ENCODE measurements around the gene UNC93A.
"Not testable (repeated sequence)": the region's sequence is repeated elsewhere in the genome, so short reads cannot be mapped to it uniquely, and the experiment has no call there.

UNC93A gene

DNA sequence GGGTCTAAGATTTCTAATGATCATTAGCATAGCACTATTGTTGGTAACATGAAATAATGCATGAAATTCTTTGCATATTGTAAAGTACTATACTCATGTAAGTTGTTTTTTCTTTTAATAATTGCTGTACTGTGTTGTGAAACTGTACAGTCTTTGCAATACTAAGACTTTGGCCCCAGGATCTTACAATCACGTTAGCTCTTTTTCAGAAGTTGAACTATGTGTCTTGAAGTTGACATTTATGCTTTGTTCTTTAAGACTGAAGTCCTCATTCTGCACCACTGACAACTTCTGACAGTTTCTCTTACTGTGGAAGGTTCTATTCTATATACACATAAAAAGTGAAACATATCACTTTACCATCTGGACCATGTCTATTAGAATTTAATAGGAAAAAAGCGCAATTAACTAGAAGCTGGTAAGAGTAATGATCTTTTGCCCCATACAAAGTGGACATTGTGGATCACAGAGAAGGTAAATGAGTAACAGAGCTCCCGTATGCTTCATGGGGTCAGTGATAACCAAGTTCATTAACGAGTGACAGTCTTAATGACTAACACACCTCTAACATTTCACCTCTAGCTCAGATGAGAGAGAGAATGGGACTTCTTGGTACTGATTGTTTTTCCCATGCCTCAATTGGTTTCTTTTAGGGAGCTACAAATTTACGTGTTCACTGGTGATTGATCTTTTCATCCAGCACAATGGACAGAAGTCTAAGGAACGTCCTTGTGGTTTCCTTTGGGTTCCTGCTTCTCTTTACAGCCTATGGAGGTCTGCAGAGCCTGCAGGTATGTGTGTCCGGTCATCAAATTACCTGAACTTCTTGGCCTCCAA lies at the start of gene UNC93A:
Gene UNC93A, plus strand, starts transcription at position 530 of the 837 bp plus-strand sequence. Its CDS starts 175 bp downstream, at position 705.
- DNase-seq: no peak

DNA sequence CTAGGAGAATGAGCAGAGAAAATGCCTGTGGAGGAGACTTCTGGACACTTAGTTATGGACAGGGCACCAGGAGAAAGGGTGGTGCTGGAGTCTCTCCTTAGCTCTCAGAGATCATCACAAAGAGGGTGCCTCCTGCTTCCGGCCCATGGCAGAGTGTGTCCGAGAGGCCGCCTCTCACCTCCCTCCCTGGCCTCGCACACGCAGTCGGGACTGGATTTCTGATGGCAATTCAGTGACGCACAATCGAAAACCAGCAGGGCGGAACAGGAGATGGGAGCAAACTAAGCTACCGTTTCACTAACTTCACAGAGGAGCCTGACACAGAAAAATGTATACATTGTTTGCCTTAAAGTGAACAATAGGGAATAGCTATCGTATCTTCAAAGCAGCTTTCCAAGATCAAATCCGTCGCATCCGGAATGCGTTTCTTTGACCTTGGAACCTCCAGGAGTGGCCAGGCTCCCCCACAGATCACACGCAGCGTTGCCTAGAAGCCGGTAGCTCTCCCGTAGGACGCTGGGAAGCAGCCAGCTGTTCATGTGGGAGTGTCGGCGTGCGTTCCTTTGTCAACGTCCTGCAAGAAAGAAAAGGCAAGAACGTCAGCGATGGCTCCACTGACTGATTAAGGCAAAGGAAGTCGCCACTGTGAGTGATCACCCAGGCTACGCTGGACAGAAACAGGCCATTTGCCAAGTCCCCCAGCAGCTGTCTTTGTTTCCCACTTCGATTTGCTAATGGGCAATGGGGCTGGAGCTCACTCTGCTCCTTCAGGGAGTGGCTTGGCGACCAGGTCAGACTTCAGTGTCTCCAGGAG lies 49.6 kb upstream of the UNC93A start:
- DNase-seq: peak; percentile 40

GRCh38 chr6:167242135-167242506 lies 49.0 kb upstream of the UNC93A start:
- DNase-seq: not testable (repeated sequence)

DNA sequence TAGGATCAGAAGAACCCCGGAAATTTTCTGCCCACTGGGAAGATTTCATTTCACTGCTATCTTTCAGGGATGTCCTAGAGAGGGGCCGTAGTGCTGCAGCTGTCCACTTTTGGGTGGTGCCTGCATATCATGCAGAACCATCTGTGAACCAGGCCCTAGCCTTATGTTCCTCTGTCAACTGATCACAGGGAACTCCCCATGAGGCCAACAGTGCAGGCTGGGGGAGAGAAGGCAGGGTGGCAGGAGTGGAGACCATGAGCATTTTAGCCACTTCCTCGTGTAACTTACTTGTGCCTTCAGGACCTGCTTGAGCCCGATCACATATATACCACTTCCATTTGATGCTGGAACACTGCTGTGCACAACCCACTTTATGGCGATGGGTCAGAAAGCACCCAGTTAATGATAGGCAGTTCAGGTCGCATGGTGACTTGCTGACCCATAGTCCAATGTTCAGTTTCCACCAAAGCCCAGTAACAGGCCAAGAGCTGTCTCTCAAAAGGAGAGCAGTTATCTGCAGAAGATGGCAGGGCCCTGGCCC lies 48.5 kb upstream of the UNC93A start:
- peak; percentile 42 for DNase-seq

GRCh38 chr6:167244064-167244960 lies 46.8 kb upstream of the UNC93A start:
- DNase-seq: no peak

DNA sequence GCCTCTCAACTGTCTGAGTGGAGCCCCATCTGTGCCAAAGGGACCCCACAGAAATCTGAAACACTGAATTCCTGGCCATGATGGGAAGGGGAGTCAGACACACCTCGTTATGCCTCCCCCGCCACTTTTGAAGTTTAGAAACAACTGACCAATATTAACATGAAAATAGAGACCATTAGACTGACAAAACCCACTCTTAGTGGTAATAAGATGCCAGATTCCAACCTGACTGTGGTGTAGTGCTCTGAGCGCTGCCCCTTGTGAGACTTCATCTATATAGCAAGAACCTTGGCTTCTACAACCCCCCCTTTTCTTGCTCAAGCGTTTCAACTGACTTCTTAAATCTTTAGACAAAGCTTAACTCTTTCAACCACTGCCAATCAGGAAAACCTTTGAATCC lies 46.1 kb upstream of the UNC93A start:
- no peak for DNase-seq

GRCh38 chr6:167245591-167245990 lies 45.5 kb upstream of the UNC93A start:
- peak; percentile 11 for DNase-seq

DNA sequence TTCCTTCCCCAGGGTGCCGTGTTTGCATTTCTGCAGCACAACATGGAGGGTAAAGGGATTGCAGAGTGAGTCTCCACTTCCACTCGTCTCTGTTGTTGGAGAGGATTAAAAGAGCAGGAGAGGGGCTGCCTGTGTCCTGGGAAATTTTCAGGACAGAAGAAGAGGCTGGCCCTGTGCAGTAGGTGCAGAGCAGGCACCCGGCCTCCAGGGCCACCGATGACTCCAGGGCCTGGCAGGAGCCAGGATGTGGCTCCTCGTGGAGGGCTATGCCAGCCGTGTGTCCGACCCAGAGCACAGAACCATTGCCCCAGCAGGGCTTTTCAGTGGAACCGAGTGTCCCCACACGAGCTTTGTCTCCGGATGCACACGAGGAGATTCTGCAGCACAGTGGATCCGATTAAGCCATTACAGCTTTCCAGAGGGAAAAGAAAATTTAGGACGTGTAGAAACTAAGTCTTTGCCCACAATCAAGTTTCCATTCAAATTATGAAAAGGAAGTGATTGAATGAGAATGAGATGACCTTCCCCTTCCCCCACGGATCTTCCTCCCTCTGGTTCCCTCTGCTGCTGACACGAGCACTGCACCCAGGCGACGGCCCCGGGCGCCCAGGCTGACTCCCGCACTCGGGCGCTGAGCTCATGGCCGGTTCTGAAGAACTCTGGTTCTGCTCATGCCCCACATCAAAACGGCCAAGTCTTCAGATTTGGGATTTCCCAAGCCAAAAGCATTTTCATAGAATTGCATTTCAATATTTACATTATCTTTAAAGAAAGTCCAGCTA lies 43.1 kb upstream of the UNC93A start:
- DNase-seq: no peak

- DNase-seq: not testable (repeated sequence)
Measured at GRCh38 chr6:167248878-167249455, 42.1 kb upstream of the UNC93A start.

GRCh38 chr6:167252271-167252670 lies 38.8 kb upstream of the UNC93A start:
- DNase-seq: no peak

DNA sequence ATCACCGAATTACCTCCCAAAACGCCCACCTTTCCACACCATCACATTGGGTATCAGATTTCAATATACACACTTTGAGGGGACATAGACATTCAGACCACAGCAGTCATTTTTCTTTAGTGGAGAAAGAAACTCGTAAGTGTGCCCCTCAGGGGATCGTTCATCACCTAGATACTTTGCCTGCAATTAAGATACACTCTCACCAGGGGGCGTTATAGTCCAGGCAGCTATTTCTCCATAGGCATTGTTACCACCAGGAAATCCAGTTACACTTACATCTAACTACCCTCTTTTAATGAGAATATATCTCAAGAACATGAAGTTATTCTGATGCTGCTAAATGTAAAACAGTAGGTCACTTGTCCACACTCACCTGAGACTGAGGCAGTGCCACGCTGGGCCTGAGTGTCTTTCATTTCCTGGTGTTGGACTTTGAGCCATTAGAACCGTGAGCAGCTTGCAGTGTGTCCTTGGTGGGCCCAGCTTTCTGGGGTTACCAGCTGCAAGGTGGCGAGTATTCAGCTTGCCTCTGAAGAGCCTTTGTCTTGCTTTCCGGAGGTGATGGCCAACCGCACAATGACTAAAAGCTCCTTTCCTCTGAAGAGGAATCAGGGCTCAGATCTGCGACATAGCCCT lies 35.1 kb upstream of the UNC93A start:
- no peak for DNase-seq

DNA sequence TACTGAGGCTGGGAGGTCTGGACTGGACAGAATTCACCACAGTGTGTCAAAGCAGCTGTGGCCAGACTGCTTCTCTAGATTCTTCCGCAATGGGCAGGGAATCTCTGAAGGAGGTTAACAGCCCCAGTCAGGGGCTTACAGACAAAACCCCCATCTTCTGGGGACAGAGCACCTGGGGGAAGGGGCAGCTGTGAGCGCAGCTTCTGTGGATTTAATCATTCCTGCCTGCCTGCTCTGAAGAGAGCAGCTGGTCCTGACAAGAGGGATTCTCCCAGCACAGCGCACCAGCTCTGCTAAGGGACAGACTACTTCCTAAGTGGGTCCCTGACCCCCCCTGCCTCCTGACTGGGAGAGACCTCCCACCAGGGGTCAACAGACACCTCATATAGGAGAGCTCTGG lies 32.5 kb upstream of the UNC93A start:
- DNase-seq: no peak

DNA sequence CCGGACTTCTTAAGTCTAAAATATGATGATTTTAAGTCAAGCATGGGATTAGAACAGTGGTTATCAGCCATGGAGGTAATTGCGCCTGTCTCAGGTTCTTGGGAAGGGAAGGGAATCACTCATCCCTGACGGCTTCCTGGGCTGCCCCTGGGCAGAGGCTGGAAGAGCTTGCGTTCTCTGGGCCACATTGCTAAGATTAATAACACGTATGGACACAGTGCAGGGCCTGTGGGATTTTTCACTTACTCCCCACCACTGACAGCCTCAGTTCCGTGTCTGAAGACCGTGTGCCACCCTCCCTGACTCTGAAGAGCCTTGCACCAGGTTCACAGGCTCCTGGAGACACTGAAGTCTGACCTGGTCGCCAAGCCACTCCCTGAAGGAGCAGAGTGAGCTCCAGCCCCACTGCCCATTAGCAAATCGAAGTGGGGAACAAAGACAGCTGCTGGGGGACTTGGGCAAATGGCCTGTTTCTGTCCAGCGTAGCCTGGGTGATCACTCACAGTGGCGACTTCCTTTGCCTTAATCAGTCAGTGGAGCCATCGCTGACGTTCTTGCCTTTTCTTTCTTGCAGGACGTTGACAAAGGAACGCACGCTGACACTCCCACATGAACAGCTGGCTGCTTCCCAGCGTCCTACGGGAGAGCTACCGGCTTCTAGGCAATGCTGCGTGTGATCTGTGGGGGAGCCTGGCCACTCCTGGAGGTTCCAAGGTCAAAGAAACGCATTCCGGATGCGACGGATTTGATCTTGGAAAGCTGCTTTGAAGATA lies 24.9 kb upstream of the UNC93A start:
- DNase-seq: not testable (repeated sequence)

DNA sequence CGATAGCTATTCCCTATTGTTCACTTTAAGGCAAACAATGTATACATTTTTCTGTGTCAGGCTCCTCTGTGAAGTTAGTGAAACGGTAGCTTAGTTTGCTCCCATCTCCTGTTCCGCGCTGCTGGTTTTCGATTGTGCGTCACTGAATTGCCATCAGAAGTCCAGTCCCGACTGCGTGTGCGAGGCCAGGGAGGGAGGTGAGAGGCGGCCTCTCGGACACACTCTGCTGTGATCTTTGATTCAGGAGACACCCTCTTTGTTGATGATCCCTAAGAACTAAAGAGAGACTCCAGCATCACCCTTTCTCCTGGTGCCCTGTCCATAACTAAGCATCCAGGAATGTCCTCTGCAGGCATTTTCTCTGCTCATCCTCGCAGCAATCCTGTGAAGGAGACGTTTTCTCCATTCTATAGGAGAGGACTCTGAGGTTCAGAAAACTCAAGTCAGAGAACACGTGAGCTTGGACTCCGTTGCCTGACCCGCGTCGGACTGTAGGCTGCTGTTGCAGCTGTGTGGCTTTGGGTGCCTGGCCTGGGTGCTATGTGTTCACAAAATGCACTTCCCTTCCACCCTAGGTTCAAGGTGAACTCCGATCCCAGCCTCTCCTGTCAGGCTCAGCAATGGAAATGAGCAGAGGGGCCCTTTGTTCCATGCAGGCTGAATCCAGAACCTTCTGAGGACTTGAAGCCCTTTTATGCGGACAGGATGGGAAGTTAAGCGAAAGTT lies 24.1 kb upstream of the UNC93A start:
- DNase-seq: no peak

GRCh38 chr6:167267556-167267898 lies 23.6 kb upstream of the UNC93A start:
- not testable (repeated sequence) for DNase-seq

- DNase-seq: no peak
Measured at GRCh38 chr6:167267921-167268401, 23.2 kb upstream of the UNC93A start.

GRCh38 chr6:167268683-167269280 lies 22.3 kb upstream of the UNC93A start:
- DNase-seq: no peak

DNA sequence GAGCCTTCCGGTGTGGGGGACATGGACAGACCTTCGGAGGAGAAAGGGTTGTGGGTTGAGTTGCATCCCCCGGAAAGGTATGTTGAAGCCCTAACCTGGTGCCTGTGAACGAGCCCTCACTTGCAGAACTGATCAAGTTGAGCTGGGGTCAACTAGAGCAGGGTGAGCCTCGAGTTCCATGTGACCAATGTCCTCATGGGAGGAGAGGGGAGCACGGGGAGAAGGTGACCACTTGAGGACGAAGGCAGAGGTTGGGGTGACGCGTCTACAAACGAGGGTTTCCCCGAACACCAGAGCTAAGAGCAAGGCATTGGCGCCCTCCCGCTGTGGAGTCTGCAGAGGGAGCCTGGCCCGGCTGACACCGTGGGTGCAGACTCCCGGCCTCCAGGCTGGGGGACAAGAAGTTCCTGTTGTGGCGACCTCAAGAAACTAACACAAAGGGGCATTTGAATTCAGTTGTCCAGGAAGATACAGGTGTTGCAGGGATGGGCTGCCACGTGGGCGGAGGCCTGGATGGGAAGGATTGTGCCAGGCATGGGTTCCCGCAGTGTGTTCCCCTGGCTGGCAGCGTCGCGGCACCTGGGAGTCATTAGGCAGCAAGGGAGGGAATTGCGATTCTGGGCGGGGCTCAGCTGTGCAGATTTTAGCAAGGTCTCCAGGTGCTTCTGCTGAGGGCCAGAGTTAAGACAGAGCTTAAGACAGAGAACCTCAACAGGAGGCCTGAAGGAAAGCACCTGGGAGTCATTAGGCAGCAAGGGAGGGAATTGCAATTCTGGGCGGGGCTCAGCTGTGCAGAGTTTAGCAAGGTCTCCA lies 20.4 kb upstream of the UNC93A start:
- peak; percentile 80 for DNase-seq
